Islet of Langerhans (tissue), 1 donor: ENCODE measurements around the gene TRAF3IP3.
A peak's percentile ranks its signal among the peaks of the same experiment; 100 is the strongest.

Experiments
- FAIRE-seq: peaks from one replicate; lab custom pipeline; 2011; peaks lifted over from hg19 to GRCh38; lab: Jason Lieb, UNC

Gene TRAF3IP3

GRCh38 chr1:209827384-209828262 is 71.8 kb downstream of the TRAF3IP3 start, which contains the start of gene UTP25:
Gene UTP25, plus strand, starts transcription at chr1:209827972. Its CDS starts 92 bp downstream, at chr1:209828064.
- FAIRE-seq, result peak; percentile 94

- FAIRE-seq, result no peak
Measured at GRCh38 chr1:209829716-209830115, 73.9 kb downstream of the TRAF3IP3 start.

GRCh38 chr1:209830722-209831121 is 74.9 kb downstream of the TRAF3IP3 start:
- FAIRE-seq, result no peak

- no peak for FAIRE-seq
Measured at GRCh38 chr1:209831615-209832014, 75.8 kb downstream of the TRAF3IP3 start.
